Mucosa of rectum (tissue), 2 donors: ENCODE results near the gene MAP3K6.
A peak's percentile ranks its signal among the peaks of the same experiment; 100 is the strongest.

ENCODE experiments used
- H3K27ac ChIP-seq, 2 donors: one replicate each; pipeline ENCODE4 v1.7.0; 2013; ENCODE audit warnings: inconsistent platforms in 2 of 2, low read depth in 2 of 2, low read length in 2 of 2
- H3K27me3 ChIP-seq, 2 donors: one replicate each; pipeline ENCODE4 v1.7.0; 2013; ENCODE audit warnings: low read length in 2 of 2; ENCODE audit not compliant: control insufficient read depth in 2 of 2, insufficient read depth in 2 of 2
- H3K36me3 ChIP-seq, 2 donors: one replicate each; pipeline ENCODE4 v1.7.0; 2013; ENCODE audit warnings: low read length in 2 of 2; ENCODE audit not compliant: control insufficient read depth in 2 of 2, insufficient read depth in 2 of 2
- H3K4me1 ChIP-seq, 2 donors: one replicate each; pipeline ENCODE4 v1.7.0; 2013; ENCODE audit warnings: low read length in 2 of 2, mild to moderate bottlenecking in 1 of 2; ENCODE audit not compliant: control insufficient read depth in 2 of 2, insufficient read depth in 2 of 2
- H3K4me3 ChIP-seq, 2 donors: one replicate each; pipeline ENCODE4 v1.7.0; 2013; ENCODE audit warnings: low read length in 2 of 2
- H3K9ac ChIP-seq, 2 donors: one replicate each; pipeline ENCODE4 v1.7.0; 2013; ENCODE audit warnings: low read length in 2 of 2, low read depth in 1 of 2, mild to moderate bottlenecking in 1 of 2
- H3K9me3 ChIP-seq, 2 donors: one replicate each; pipeline ENCODE4 v1.7.0; 2013; ENCODE audit warnings: low read length in 2 of 2; ENCODE audit not compliant: control insufficient read depth in 2 of 2
- donor health status: healthy.
- donor health status: Normal muscosa, but diverticular disease.

MAP3K6 gene

DNA sequence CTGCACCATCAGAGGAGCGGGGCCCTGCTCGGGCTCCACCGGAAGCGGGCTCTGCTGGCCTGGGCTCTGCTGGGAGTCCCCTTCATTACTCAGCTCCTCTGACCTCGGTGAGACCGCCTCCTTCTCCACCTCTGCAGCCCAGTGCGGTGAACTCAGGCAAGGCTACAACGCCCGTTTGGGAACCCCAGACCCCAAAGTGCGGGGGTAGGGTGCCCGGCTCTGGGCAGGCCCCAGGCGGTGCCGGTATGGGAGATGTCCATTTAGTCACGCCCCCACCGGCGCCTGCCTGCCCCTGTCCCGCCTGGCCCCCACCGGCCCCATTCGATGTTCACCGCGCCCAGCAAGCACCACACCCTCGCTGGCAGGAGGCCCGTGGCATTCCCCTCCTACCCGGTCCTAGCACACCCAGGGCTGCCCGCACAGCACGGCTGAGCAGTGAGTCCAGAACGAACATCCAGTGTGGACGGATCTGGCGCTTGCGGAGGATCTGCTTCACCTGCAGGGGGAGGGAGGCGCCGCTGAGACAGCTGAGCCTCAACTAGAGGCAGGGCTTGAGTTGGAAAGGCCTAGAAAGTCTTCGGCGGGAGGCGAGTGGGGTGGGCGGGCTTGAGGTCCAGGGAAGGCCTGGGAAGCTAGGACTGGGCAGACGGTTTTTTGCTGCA, 10.0 kb downstream of the MAP3K6 start:
- Histone ChIP-seq H3K27ac (peak overlapping the region; percentile 68 to 69), H3K4me1 (peaks cover 13 to 18% of the 10 kb centered on the region in 2 donors), H3K36me3 (peaks cover 12 to 21% of the 10 kb centered on the region in 2 donors), H3K4me3 (peak overlapping the region; percentile 47 to 69), H3K9ac (peak overlapping the region; percentile 66 to 74), H3K27me3 (no peaks in the 10 kb centered on the region), H3K9me3 (no peaks in the 10 kb centered on the region)

DNA sequence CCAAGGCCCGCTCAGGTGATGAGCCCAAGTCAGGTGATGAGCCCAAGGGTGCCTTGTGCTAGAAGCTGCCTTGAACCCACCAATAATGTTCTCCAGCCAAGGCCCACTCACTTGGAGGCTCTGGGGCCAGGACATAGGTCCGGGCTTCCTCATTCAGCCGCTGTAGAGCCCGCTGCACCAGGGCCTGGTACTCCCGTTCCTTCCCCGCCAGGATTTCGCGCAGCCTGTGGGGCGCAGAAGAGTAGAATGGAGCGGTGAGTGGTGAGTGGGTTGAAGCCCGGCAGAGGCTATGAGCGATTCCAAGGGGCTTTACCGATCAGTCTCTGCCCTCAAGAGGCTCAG, 10.5 kb downstream of the MAP3K6 start:
- no peak overlapping the region for H3K27ac ChIP-seq

DNA sequence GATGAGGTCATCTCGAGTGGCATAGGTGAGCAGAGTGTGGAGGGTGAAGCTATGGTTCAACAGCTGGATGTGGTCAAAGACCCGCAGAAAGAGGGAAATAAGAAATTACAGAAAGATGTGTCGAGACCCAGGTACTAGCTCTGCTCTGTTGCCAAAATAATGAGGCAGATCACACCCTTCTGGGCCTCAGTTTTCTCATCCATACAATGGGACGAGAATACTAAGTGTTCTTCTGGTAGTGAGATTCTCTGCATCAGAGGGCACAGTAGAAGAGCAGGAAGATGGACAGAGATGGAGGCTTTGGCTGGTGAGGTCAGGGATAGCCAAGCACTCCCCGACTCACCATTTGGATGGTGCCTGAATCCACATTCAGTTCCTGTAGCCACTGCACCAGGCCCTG, 11.1 kb downstream of the MAP3K6 start:
- Histone ChIP-seq H3K9me3 (no peaks in the 10 kb centered on the region), H3K36me3 (peaks cover 12 to 21% of the 10 kb centered on the region in 2 donors), H3K4me1 (peaks cover 24% of the 10 kb centered on the region in 2 donors), H3K27ac (no peak overlapping the region), H3K27me3 (no peaks in the 10 kb centered on the region), H3K4me3 (no peak overlapping the region), H3K9ac (no peak overlapping the region)

More for the DNA sequence above, 10.5 kb downstream of the MAP3K6 start:
- Histone ChIP-seq H3K4me3 (peak overlapping the region in 1 of 2 donors; percentile 13), H3K36me3 (peaks cover 12 to 21% of the 10 kb centered on the region in 2 donors), H3K9ac (no peak overlapping the region), H3K9me3 (no peaks in the 10 kb centered on the region), H3K4me1 (peaks cover 18 to 21% of the 10 kb centered on the region in 2 donors), H3K27me3 (no peaks in the 10 kb centered on the region)

DNA sequence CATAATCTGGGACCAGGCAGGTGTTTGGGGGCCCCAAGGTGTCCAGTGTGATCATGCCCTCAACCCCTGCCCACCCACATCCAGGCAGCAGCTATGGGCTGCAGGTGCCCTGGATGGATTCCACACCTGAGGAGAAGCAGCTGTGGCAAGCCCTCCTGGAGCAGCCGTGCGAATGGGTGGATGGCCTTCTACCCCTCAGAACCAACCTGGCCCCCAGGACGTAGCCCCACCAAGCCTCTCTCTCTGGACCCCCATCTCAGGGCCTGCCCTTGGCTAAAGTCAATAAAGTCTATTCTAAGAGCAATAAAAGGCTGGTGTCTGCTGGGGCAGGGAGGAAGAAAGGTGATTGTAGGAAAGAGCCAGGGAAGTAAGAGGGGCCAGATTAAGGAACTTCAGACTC, 13.1 kb downstream of the MAP3K6 start:
- H3K4me3 ChIP-seq, result no peak overlapping the region
- H3K4me1 ChIP-seq, result peaks cover 32 to 33% of the 10 kb centered on the region in 2 donors
- H3K27ac ChIP-seq, result no peak overlapping the region
- H3K9me3 ChIP-seq, result no peaks in the 10 kb centered on the region
- no peak overlapping the region for H3K9ac ChIP-seq
- H3K27me3 ChIP-seq, result no peaks in the 10 kb centered on the region
- peaks cover 10 to 14% of the 10 kb centered on the region in 2 donors for H3K36me3 ChIP-seq

DNA sequence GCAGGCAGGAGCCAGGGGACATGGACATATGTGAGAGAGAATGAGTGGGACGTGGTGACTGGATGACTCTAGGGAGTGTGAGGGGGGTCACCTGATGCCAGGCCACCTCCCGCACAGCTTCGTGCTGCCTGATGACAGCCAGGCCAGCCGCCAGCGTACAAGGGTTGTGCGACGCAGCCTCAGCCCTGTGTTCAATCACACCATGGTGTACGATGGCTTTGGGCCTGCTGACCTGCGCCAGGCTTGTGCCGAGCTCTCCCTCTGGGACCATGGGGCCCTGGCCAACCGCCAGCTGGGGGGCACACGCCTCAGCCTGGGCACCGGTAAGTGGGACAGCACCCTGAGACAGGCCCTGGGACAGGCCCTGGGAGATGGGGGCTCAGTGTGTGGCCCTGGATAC, 13.6 kb downstream of the MAP3K6 start:
- Histone ChIP-seq H3K27ac (no peak overlapping the region), H3K36me3 (peaks cover 10 to 12% of the 10 kb centered on the region in 2 donors), H3K9ac (no peak overlapping the region), H3K27me3 (no peaks in the 10 kb centered on the region), H3K4me3 (no peak overlapping the region), H3K9me3 (no peaks in the 10 kb centered on the region), H3K4me1 (peaks cover 32 to 33% of the 10 kb centered on the region in 2 donors)

DNA sequence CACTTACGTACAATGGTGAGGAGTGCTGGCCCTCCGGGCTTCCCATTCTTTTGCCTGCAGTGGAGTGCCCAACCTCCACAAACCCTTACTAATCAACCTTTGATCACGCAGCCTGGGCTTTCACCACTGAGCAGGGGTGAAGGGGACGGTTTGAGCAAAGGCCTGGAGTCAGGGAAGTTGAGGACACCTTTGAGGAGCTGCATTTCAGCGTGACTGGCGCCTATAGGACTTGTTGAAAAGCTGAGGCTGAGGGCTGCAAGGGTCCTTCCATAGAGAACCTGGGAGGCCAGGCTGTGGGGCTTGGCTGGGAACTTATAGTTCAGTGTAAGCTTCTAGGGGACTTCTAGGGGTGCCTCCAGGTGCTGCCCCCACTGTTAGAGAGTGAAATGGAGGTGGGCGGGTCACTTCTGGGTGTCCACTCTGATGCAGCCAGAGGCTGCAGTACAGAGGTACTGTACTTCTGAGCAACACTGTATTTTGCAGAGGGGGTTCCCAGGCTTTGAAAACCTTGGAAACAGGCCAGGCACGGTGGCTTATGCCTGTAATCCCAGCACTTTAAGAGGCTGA, 15.1 kb downstream of the MAP3K6 start:
- Histone ChIP-seq H3K36me3 (peaks cover 10% of the 10 kb centered on the region in 2 donors), H3K4me1 (peaks cover 21 to 24% of the 10 kb centered on the region in 2 donors), H3K4me3 (peak overlapping the region in 1 of 2 donors; percentile 12), H3K9ac (no peak overlapping the region), H3K9me3 (no peaks in the 10 kb centered on the region), H3K27ac (no peak overlapping the region), H3K27me3 (no peaks in the 10 kb centered on the region)

DNA sequence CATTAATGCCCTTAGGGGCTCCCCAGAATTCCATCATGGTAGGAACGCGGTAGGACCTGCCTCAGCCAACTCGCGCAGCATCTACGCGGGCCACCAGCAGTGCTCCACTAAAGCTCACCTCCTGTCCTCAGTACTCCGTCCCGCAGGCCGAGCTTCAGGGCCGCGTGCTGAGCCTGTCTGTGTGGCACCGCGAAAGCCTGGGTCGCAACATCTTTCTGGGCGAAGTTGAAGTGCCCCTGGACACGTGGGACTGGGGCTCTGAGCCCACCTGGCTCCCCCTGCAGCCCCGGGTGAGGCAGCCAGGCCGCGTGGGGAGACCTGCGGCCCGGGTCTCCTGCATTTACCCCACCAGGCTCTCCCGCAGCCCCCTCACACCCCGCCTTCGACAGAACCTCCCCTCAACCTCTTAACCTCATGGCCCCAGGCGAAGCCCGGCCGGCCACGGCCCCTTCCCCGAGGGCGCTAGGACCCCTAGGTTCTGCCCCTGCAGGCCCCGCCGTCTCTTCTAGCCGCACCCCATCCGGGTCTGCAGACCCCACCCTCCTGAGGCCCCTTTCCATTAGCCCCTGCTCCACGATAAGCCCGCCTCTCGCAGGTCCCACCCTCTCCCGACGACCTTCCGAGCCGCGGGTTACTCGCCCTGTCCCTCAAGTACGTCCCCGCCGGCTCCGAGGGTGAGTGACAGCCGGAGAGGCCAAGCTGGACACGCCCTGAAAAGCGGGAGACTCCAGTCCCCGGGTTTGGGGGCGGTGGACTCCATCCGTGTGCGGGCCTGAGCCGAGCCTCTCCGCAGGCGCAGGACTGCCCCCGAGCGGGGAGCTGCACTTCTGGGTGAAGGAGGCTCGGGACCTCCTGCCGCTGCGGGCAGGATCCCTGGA, 15.9 kb downstream of the MAP3K6 start:
- Histone ChIP-seq H3K4me3 (peak overlapping the region; percentile 12 to 13), H3K36me3 (peaks cover 9 to 10% of the 10 kb centered on the region in 2 donors), H3K27ac (no peak overlapping the region), H3K4me1 (peaks cover 17 to 22% of the 10 kb centered on the region in 2 donors), H3K27me3 (no peaks in the 10 kb centered on the region), H3K9ac (no peak overlapping the region), H3K9me3 (no peaks in the 10 kb centered on the region)

DNA sequence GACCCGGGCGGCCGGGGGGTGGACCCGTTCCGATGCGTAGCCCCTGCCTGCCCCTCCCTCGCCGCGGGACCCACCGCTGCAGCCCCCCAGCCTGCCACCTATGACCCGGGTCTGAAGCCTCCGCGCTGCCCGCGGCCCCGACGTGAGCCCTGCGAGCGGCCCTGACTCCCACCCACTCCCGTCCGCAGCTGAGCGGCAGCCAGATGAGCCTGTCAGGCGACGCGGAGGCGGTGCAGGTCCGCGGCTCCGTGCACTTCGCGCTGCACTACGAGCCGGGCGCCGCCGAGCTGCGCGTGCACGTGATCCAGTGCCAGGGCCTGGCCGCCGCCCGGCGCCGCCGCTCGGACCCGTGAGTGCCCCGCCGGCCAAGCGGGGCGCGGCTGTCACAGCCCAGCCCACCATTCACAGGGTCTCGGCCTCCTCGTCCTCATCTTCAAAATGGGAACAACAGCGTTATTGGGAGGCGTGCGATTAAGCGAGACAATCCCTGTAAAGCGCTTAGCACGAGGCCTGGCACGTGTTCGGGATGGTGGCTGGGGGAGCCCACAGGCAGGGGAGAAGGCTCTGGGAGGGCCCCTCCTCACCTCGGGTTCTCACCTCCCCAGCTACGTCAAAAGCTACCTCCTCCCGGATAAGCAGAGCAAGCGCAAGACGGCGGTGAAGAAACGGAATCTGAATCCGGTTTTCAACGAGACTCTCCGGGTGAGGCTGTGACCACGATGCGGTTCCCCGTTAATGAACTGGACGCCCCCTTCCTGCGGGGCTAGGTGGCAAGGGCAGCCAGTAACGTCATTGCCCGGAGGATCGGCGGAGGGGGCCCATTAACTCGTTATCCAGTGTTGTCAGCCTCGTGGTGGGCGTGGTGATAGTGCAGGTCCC, 16.7 kb downstream of the MAP3K6 start:
- Histone ChIP-seq H3K4me1 (peaks cover 17 to 22% of the 10 kb centered on the region in 2 donors), H3K27ac (peak overlapping the region in 1 of 2 donors; percentile 32), H3K9me3 (no peaks in the 10 kb centered on the region), H3K36me3 (peaks cover under 1 to 6% of the 10 kb centered on the region in 2 donors), H3K4me3 (peak overlapping the region; percentile 50 to 63), H3K27me3 (no peaks in the 10 kb centered on the region), H3K9ac (peak overlapping the region in 1 of 2 donors; percentile 36)

DNA sequence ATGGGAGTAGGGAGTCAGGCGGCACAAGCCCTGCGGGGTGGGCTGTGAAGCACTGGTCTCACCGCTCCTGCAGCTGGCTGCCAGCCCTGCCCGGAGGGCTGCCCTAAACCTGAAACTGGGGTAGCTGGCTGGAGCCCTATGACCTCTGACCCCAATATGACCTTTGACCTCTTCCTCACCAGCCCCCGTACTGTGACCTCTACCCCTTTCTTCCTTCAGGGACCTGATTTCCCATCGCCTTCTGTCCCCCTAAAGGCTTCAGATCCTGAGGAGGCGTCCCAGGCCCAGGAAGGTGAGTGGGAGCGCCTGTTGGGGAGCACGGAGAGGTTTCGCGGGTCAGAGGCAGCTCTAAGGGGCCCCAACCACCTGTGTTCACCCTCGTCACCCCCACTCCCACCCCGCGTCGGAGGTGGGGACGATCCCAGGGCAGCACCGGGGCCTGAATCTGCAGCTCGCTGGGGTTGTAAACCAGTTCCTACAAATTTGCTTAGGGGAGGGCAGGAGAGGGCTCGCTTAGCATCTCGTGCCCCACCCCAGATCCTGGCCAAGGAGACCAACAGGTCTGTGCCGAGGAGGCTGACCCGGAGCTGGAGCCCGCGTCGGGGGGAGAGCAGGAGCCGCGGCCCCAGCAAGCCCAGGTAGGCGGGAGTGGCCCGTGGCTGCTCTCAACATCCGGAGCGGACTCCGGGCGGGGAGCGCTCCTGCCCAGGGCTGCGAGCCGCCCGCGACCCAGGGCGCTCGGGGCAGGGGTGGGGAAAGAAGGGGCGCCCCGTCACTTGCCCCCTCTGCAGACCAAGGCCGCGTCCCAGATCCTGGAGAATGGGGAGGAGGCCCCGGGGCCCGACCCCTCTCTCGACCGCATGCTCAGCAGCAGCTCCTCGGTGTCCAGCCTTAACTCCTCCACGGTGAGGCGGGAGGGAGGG, 17.6 kb downstream of the MAP3K6 start:
- Histone ChIP-seq H3K4me3 (peak overlapping the region; percentile 50 to 63), H3K36me3 (peaks cover 0 to 6% of the 10 kb centered on the region in 2 donors), H3K9ac (peak overlapping the region; percentile 41 to 59), H3K27ac (peak overlapping the region in 1 of 2 donors; percentile 32), H3K4me1 (peaks cover 17 to 22% of the 10 kb centered on the region in 2 donors), H3K9me3 (no peaks in the 10 kb centered on the region), H3K27me3 (no peaks in the 10 kb centered on the region)
